ENCODE data around the gene FAM89B.

The FAM89B gene

DNA sequence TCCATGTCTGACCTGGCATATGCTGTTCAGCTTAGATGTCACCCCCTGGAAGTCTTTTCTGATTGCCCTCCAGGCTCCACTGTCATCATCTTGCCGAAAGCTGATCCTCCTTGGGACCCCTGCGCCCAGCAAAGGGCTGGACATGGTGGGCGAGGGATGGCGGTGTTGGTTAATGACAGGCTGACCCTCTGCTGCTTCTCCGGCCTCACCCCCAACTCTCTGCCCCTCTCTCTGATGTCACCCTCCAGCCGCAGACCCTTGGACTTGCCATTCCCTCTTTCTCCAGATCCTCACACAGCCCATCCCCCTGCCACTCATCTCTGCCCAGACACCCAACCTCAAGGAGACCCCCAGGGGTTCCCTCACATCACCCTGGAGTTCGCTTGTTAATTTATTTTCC lies 5.8 kb downstream of the FAM89B start:
- Histone ChIP-seq H3K4me1 (peaks cover 9% of the 10 kb centered on the region), H3K27me3 (ENCODE audit: low read depth) (no peaks in the 10 kb centered on the region), H3K4me3 (no peak overlapping the region), H3K36me3 (replicated peaks) (peaks cover 7% of the 10 kb centered on the region), H3K9me3 (no peaks in the 10 kb centered on the region)
- DNase-seq (ENCODE audit: low spot score in 2 of 2): no peak
- in situ Hi-C loops (cut with MboI; ENCODE audit: low sequenced_read_pairs): no loop called here

DNA sequence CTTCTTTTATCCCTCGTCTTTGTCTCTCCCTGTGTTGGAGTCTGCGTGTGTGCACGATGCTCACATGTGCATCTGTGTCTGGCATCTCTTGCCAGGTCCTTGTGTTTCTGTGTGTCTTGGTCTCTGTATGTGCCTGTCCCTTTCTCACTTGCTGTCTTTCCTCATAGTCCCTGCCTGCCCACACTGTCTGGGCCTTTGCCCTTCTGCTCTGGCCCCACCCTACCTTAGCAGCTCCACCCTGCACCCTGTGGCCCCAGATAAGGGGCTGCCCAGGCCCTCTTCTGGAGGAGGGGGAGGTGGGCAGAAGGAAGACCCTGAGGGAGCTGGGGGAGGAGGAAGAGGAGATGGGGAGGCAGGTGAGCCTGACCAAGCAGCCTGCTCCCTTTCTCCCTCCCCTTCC lies 6.3 kb downstream of the FAM89B start:
- DNase-seq (ENCODE audit: low spot score in 2 of 2): no peak
- Histone ChIP-seq H3K36me3 (replicated peaks) (peaks cover 2% of the 10 kb centered on the region), H3K27me3 (ENCODE audit: low read depth) (no peaks in the 10 kb centered on the region), H3K4me3 (no peak overlapping the region), H3K9me3 (no peaks in the 10 kb centered on the region), H3K4me1 (peaks cover 3% of the 10 kb centered on the region)
- in situ Hi-C loops (cut with MboI; ENCODE audit: low sequenced_read_pairs): no loop called here

DNA sequence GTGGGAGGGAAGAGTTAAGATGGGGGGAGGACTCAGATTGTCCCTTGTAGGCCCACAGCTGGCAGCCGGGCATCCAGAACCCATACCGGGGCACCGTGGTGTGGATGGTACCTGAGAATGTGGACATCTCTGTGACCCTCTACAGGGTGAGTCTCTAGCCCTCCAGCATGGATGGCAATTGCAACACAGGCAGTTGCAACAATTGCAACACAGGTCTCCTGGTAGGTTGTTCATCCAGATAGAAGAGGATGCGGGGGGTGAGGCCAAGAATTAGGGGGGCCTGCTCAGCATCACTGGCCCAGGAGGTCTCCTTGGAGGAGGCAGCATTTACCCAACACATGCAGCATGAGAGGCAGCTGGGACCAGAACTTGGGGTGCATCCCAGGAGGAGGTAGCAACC lies 7.0 kb downstream of the FAM89B start:
- Histone ChIP-seq H3K4me3 (no peak overlapping the region), H3K27me3 (ENCODE audit: low read depth) (no peaks in the 10 kb centered on the region), H3K9me3 (no peaks in the 10 kb centered on the region), H3K36me3 (replicated peaks) (no peaks in the 10 kb centered on the region; the same call in 1 of the 2 replicates), H3K4me1 (no peaks in the 10 kb centered on the region; the same call in 1 of the 2 replicates)
- DNase-seq (ENCODE audit: low spot score in 2 of 2): no peak
- in situ Hi-C loops (cut with MboI; ENCODE audit: low sequenced_read_pairs): no loop called here

DNA sequence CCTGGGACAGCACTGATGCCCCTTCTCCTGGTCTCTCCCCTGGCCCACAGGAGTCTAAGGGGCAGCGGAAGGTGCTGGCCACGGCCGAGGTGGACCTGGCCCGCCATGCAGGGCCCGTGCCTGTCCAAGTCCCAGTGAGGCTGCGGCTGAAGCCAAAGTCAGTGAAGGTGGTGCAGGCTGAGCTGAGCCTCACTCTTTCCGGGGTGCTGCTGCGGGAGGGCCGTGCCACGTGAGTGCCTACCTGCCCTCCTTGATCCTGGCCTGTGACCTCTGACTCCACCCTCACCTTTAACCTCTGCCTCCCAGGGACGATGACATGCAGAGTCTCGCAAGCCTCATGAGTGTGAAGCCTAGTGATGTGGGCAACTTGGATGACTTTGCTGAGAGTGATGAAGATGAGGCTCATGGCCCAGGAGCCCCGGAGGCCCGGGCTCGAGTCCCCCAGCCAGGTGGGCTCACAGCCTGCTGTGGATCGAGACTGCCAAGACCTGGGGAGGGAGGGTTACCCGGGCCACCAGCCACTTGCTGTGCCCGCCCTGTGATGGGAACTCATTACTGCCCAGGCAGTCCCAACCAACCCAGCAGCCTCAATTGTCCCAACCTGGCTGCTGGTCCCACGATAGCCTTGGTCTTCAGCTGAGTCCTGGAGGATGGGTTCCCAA lies 7.8 kb downstream of the FAM89B start:
- in situ Hi-C loops (cut with MboI; ENCODE audit: low sequenced_read_pairs): no loop called here
- H3K27me3 ChIP-seq (ENCODE audit: low read depth): no peaks in the 10 kb centered on the region

DNA sequence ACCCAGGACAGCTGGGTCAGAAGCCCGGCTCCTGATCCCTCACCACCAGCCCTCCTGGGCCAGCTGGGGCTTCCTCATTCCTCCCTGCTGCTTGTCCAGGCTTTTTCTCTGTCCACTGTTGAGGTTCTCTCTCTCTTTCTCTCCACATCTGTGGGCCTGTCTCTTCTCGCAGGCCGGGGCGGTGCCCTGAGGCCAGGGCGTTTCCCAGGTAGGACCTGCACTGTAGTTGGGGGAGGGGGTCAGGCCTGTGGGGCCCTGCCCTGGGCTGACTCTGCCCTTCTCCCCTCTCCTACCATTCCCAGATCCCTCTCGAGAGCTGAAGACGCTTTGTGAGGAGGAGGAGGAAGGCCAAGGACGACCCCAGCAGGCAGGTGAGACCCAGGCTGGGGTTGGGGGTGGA lies 8.4 kb downstream of the FAM89B start:
- Histone ChIP-seq H3K4me1 (no peaks in the 10 kb centered on the region; the same call in 1 of the 2 replicates), H3K4me3 (no peak overlapping the region), H3K27me3 (ENCODE audit: low read depth) (no peaks in the 10 kb centered on the region), H3K9me3 (no peaks in the 10 kb centered on the region), H3K36me3 (replicated peaks) (no peaks in the 10 kb centered on the region; the same call in 1 of the 2 replicates)
- in situ Hi-C loops (cut with MboI; ENCODE audit: low sequenced_read_pairs): no loop called here
- DNase-seq (ENCODE audit: low spot score in 2 of 2): no peak

More for the DNA sequence above, 7.8 kb downstream of the FAM89B start:
- no peaks in the 10 kb centered on the region; the same call in 1 of the 2 replicates for H3K4me1 ChIP-seq
- H3K36me3 ChIP-seq (replicated peaks): no peaks in the 10 kb centered on the region; the same call in 1 of the 2 replicates
- H3K9me3 ChIP-seq: no peaks in the 10 kb centered on the region
- no peak overlapping the region for H3K4me3 ChIP-seq
- DNase-seq (ENCODE audit: low spot score in 2 of 2): no peak

DNA sequence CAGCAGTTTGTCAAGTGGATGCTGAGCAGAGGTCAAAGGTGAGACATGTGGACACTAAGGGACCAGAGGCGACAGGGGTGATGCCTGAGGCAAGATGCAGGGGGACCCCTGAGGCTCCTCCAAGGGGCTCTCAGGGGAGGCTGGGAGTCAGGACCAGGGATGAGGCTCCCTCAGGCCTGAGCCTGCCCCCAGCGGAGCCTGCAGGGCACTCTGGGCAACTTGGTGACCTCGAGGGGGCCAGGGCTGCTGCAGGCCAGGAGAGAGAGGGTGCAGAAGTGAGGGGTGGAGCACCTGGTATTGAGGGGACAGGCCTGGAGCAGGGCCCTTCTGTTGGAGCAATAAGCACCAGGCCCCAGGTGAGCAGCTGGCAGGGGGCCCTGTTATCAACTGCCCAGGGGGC lies 9.6 kb downstream of the FAM89B start:
- Histone ChIP-seq H3K27me3 (ENCODE audit: low read depth) (no peaks in the 10 kb centered on the region), H3K4me3 (no peak overlapping the region)

DNA sequence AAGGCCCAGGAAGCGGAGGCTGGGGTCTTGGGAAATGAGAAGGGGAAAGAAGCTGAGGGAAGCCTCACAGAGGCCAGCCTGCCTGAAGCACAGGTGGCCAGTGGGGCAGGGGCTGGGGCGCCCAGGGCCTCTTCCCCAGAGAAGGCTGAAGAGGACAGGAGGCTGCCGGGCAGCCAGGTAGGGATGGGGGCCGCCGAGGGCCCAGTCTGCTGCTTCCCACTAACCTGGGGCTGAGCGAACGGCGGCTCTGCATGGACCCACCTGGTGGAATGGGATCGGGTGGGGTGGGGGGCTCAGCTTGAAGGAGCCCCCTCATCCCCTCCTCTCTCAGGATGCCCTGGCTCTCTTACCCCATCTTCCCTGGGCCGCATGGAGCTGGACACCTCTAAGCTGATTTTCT lies 11.3 kb downstream of the FAM89B start:
- Histone ChIP-seq H3K36me3 (replicated peaks) (no peaks in the 10 kb centered on the region; the same call in none of the 2 replicates), H3K4me1 (no peaks in the 10 kb centered on the region), H3K4me3 (no peak overlapping the region), H3K27me3 (ENCODE audit: low read depth) (no peaks in the 10 kb centered on the region), H3K9me3 (no peaks in the 10 kb centered on the region)
- in situ Hi-C loops (cut with MboI; ENCODE audit: low sequenced_read_pairs): no loop called here
- DNase-seq (ENCODE audit: low spot score in 2 of 2): no peak

More for the DNA sequence above, 9.6 kb downstream of the FAM89B start:
- H3K9me3 ChIP-seq: no peaks in the 10 kb centered on the region
- no peaks in the 10 kb centered on the region for H3K4me1 ChIP-seq
- no peak for DNase-seq (ENCODE audit: low spot score in 2 of 2)
- no peaks in the 10 kb centered on the region; the same call in none of the 2 replicates for H3K36me3 ChIP-seq (replicated peaks)
- in situ Hi-C loops (cut with MboI; ENCODE audit: low sequenced_read_pairs): no loop called here

DNA sequence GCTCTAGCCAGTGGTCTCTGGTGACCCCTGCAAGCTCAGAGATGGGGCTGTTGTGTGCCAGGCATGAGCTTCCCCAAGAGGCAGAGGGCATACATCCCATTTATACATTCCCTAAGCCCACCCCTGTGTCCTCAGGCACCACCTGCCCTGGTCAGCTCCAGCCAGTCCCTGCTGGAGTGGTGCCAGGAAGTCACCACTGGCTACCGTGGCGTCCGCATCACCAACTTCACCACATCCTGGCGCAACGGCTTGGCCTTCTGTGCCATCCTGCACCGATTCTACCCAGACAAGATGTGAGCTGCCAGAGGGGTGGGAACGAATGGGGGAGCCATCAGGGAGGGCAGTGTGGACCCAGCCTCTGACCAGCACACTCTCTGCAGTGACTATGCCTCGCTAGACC lies 11.8 kb downstream of the FAM89B start:
- DNase-seq (ENCODE audit: low spot score in 2 of 2): no peak
- H3K27me3 ChIP-seq (ENCODE audit: low read depth): no peaks in the 10 kb centered on the region
- no peaks in the 10 kb centered on the region for H3K4me1 ChIP-seq
- no peaks in the 10 kb centered on the region for H3K9me3 ChIP-seq
- no peaks in the 10 kb centered on the region; the same call in none of the 2 replicates for H3K36me3 ChIP-seq (replicated peaks)
- in situ Hi-C loops (cut with MboI; ENCODE audit: low sequenced_read_pairs): no loop called here
- no peak overlapping the region for H3K4me3 ChIP-seq

DNA sequence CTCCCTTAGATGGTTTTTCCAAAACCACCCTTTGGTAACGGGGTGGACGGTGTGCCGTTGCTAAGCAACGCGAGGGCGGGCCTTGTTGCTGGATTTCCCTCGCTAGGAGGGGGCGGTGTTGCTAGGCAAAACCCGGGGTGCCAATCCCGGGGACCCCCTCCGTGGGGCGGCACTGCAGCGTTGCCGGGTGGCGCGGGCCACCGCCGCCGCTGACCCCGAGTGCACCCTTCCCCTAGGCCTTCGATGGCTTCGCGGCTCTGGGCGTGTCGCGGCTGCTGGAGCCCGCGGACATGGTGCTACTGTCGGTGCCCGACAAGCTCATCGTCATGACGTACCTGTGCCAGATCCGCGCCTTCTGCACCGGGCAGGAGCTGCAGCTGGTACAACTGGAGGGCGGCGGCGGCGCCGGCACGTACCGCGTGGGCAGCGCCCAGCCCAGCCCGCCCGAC lies 12.4 kb downstream of the FAM89B start:
- Histone ChIP-seq H3K4me1 (no peaks in the 10 kb centered on the region), H3K27me3 (ENCODE audit: low read depth) (no peaks in the 10 kb centered on the region), H3K4me3 (no peak overlapping the region), H3K36me3 (replicated peaks) (no peaks in the 10 kb centered on the region; the same call in none of the 2 replicates), H3K9me3 (no peaks in the 10 kb centered on the region)
- DNase-seq (ENCODE audit: low spot score in 2 of 2): no peak
- in situ Hi-C loops (cut with MboI; ENCODE audit: low sequenced_read_pairs): no loop called here

DNA sequence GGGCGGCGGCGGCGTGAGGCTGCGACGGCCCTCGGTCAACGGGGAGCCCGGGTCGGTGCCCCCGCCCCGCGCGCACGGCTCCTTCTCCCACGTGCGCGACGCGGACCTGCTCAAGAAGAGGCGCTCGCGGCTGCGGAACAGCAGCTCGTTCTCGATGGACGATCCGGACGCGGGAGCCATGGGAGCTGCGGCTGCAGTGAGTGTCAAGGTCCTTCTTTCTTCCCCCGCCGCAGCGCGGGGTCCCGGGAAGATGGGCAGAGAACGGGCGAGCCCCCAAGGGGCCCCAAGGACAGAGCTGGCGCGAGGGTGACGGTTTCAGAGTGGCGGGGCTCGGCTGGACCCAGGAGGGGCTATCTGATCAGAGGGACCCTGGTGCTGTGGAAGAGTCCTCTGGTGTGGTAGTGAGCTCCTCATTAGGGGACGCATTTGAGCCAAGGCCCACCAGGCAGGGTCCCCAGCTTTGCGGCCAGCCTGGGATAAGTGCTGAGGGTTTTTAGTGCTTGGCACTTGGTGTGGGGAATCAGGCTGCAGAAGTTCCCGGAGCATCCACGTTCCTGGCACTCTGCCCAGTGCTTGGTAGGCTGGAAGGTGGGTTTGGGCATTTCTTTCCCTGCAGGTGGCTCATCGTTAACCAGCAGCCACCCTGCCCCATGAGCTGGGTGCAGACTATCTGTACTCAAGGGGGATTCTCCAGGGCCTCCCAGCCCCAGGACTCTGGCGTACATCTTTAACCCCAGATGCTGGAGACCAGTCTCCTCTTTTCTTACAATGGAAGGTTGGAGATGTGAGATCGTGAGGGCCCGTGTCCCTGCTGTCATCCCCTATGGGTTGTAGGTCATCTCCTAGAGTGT lies 13.3 kb downstream of the FAM89B start:
- Histone ChIP-seq H3K4me3 (no peak overlapping the region), H3K4me1 (no peaks in the 10 kb centered on the region), H3K36me3 (replicated peaks) (no peaks in the 10 kb centered on the region; the same call in none of the 2 replicates), H3K27me3 (ENCODE audit: low read depth) (no peaks in the 10 kb centered on the region), H3K9me3 (no peaks in the 10 kb centered on the region)
- in situ Hi-C loops (cut with MboI; ENCODE audit: low sequenced_read_pairs): no loop called here
- DNase-seq (ENCODE audit: low spot score in 2 of 2): no peak

DNA sequence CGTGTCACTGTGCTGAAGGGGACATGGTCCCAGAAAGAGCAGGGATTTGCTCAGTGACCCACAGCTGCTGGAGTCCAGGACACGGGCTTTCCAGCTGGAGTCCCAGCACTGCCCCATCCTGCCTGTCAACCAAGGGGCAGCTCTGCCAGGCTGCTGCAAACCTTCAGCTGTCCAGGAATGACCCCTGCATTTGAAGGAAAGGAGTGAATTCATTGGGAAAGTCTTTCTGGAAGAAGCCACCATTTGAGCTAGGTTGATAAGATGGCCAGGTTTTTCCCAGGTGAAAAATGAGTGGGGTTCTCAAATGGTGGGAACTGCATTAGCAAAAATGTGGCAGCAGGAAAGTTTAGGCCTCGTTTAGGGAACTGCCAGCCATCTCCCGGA lies 13.9 kb downstream of the FAM89B start:
- in situ Hi-C loops (cut with MboI; ENCODE audit: low sequenced_read_pairs): no loop called here
- H3K36me3 ChIP-seq (replicated peaks): no peaks in the 10 kb centered on the region; the same call in 1 of the 2 replicates

DNA sequence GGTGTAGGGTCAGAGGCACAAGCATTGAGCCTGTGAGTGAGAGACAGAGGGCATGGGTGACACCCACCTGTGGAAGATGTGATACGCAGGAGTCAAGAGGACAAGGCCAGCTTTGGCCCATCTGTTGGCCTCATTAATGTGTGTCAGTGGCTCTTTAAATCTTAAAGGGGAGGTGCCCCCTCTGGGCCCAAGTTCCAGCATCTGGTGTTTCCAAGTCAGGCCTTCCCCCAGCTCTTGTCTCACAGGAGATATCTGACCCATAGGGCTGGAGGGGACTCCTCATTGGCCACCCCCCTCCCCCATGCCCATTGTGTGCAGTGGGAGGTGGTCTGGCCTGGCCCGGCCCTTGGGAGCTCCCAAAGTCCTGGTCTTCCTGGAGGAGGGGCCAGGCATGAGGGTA lies 14.3 kb downstream of the FAM89B start:
- in situ Hi-C loops (cut with MboI; ENCODE audit: low sequenced_read_pairs): no loop called here
- no peaks in the 10 kb centered on the region for H3K9me3 ChIP-seq
- H3K27me3 ChIP-seq (ENCODE audit: low read depth): no peaks in the 10 kb centered on the region
- no peaks in the 10 kb centered on the region for H3K4me1 ChIP-seq
- H3K36me3 ChIP-seq (replicated peaks): no peaks in the 10 kb centered on the region; the same call in 1 of the 2 replicates
- no peak overlapping the region for H3K4me3 ChIP-seq
- no peak for DNase-seq (ENCODE audit: low spot score in 2 of 2)

More for the DNA sequence above, 13.9 kb downstream of the FAM89B start:
- Histone ChIP-seq H3K4me1 (no peaks in the 10 kb centered on the region), H3K9me3 (no peaks in the 10 kb centered on the region), H3K4me3 (no peak overlapping the region), H3K27me3 (ENCODE audit: low read depth) (no peaks in the 10 kb centered on the region)
- no peak for DNase-seq (ENCODE audit: low spot score in 2 of 2)

DNA sequence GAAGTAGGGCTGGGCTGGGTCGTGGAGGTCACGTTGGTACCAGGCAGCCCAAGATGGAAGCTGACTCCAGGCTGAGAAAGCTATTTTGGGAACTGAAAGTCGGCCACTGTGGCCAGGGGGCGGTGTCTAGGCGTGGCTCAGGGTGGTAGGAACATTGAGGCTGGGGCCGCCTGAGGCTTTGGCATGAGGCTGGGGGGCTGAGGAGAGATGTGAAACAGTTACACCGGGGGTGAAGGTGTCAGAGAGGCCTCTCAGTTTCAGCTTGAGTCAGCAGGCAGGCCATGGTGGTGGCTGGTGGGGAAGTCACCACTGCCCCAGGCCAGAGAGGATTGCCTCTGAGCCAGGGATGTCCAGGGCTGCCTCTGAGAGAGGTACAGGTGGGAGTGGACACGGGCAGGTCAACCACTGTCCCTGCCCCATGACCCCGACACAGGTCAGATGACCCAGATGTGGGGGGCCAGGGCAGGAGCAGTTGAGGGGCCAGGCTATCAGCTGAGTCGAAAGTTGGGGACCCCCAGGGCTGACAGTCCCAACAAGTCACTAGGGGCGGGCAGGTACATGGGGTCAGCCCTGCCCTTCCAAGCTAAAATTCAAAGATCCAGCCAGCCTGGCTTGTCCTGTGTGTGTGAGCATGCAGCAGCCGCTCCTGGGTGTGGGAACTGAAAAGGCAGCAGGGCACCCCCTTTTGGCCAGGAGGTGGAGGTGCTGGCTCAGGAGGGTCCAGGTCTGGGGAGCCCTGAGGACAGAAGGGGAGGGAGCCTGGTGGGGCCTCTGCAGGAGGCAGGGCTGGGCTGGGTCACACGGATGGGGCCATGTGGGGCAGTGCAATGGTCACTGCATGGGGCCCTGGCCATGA lies 16.1 kb downstream of the FAM89B start:
- no peaks in the 10 kb centered on the region for H3K4me1 ChIP-seq
- no peaks in the 10 kb centered on the region; the same call in 1 of the 2 replicates for H3K36me3 ChIP-seq (replicated peaks)
- in situ Hi-C loops (cut with MboI; ENCODE audit: low sequenced_read_pairs): no loop called here
- H3K27me3 ChIP-seq (ENCODE audit: low read depth): no peaks in the 10 kb centered on the region
- no peak overlapping the region for H3K4me3 ChIP-seq
- H3K9me3 ChIP-seq: no peaks in the 10 kb centered on the region
- DNase-seq (ENCODE audit: low spot score in 2 of 2): peak; percentile 36 to 70
